Kidney epithelial cell (primary cell): ENCODE results near the gene RNU6-1. TPM values are rescaled to one million over a fixed set of nuclear protein-coding genes. Genes with fewer than 3 reads are reported as not detected.

Experiments used
- total RNA-seq: library from RNA; depleted of rRNA; stranded (reverse); fragments of >200 nt; gene quantifications from 2 replicates; pipeline ENCODE4 v1.2.3, GENCODE V29; 2015

RNU6-1 gene
- total RNA-seq, 1 donor from 2014 or later = not detected

Other genes with a start within 250 kb of the RNU6-1 start
- gene SKOR1, start 14.5 kb downstream of the RNU6-1 start, total RNA-seq = not detected in 2 replicates
- gene PIAS1, start 214.3 kb upstream of the RNU6-1 start, total RNA-seq = 8.6 and 13.4 TPM in 2 replicates